HG03558 (cell line): ENCODE results near the gene PMM1.
"Not testable (repeated sequence)": the region's sequence is repeated elsewhere in the genome, so short reads cannot be mapped to it uniquely, and the experiment has no call there.

Source experiments
- ATAC-seq: cut with Tn5 transposase; IDR thresholded peaks from one replicate; pipeline ENCODE4 v1.9.1; 2021; ENCODE audit warnings: moderate number of reproducible peaks; ENCODE audit not compliant: unreplicated experiment; ENCODE audit errors: extremely low read depth

PMM1 gene

DNA sequence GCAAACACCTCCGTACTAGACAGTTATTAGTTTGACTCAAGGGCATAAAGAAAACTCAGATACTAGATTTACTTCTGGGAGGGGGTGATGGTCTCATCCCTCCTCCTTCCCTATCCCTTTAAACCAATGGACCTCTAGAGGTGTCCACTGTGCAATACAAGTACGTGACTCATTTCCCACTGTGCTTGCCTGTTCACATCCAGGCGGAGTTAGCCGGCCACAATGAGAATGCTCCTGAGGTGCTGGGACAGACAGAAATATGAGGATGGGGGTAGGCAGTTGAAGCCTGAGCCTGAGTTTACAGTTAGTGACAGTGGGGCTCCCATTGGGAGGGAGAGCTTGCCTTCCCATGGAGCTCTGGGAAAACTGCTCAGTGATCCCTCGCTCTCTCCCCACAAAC lies 8.4 kb upstream of the PMM1 start:
- ATAC-seq = no peak

- ATAC-seq = no peak
Observed at GRCh38 chr22:41597635-41597953, 8.0 kb upstream of the PMM1 start.

DNA sequence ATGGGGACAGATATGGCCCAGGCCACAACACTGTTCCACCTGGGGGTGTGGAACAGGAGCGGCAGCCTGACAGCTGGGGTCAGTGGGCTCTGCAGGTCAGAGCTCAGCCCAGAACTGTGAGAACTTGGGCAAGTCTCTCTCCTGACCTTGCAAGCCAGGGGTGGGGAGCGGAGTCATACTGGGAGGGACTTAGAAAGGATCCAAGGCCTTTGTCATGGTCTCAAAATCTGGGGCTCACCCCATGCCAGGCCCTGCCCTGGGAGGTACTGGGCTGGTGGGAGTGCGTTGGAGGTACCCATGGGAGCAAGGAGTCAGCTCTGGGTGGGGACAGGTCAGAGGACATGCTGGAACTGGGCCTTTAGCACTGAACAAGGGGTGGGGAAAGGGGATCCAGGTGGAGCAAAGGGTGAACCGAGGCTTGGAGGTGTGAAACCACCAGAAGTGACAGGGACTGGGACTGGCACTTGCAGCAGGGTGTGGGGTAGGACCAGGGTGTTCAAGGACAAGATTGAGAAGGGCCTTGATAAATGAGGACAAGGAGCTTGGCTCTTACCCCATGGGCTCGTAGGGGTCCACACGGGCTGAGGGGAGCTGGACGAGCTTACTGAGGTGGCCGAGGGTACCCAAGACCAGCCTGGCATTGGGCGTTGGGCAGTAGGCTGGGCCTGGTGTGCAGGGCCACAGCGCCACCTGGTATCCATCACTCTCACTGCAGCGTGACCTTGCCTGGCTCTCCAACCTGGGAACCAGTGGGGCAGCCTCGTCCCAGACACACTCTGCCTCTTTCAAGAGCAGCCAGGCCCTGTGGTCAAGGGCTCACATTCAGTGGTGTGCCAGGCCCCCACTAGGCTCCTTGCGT lies 7.4 kb upstream of the PMM1 start:
- ATAC-seq = no peak

GRCh38 chr22:41595703-41596102 lies 6.1 kb upstream of the PMM1 start:
- no peak for ATAC-seq

- ATAC-seq = not testable (repeated sequence)
Observed at GRCh38 chr22:41593336-41593960, 3.8 kb upstream of the PMM1 start.

GRCh38 chr22:41587347-41587723 lies 2.3 kb downstream of the PMM1 start:
- ATAC-seq = no peak

DNA sequence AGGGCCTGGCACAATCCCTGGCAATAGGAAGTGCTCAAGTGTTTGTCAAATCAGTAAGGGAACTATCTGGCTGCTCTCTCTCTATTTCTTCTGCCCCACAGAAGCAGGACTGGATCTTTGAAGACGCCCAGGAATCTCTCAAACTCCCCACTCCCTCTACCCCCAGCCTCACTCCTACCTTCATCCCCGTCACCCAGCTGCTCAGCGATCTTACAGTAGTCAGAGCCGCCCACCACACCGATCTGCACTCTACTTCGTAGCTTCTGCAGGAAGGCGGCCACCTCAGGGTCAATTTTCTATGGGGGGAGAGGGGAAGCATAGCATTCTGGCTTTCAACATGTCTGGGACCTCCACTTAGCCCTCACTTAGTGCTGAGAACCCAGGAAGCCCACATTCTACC lies 3.7 kb downstream of the PMM1 start:
- no peak for ATAC-seq

DNA sequence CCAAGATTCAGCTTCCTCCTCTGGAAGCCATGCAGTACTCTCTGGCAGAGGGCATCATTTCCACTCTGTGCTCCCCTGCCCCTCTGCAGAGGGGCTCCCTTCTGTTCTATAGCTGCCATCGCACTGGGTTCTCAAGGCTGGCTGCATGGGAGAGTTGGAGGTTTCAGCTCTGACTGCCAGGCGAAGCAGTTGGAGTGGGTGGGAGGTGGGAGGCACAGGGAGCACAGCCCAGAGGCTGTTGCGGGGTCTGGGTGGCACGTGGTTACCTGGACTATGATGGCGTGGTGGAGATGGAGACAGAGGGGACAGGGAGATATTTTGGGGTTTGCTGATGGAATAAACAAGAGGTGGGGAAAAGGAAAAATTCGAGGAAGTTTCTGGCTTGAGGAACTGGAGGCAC lies 4.8 kb downstream of the PMM1 start:
- ATAC-seq = no peak

- ATAC-seq = no peak
Observed at GRCh38 chr22:41582694-41583093, 6.9 kb downstream of the PMM1 start.

DNA sequence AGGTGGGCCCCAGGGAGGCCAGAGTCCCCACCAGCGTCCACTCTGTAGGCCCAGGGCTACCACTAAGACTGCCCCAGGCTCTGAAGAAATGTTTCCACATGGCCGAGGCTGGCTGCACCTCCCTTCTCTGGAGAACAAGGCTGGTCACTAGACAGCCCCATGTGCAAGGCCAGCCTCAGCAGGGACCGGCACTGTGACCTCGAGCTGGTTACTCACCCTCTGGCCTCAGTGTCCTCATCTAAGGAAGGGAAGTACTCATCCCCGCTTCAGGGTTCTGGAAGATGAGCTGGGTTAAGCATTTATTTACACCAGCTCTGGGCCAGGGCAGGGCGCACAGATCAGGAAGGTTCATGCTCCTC lies 9.7 kb downstream of the PMM1 start:
- no peak for ATAC-seq

GRCh38 chr22:41579297-41579996 lies 10.2 kb downstream of the PMM1 start:
- no peak for ATAC-seq

- ATAC-seq = no peak
Observed at GRCh38 chr22:41578818-41579217, 10.8 kb downstream of the PMM1 start.

- no peak for ATAC-seq
Observed at GRCh38 chr22:41578114-41578513, 11.5 kb downstream of the PMM1 start.

- no peak for ATAC-seq
Observed at GRCh38 chr22:41576877-41577276, 12.8 kb downstream of the PMM1 start.

- no peak for ATAC-seq
Observed at GRCh38 chr22:41575533-41575932, 14.1 kb downstream of the PMM1 start.

GRCh38 chr22:41574847-41575381 lies 14.7 kb downstream of the PMM1 start:
- ATAC-seq = no peak

GRCh38 chr22:41573677-41574076 lies 16.0 kb downstream of the PMM1 start:
- no peak for ATAC-seq

DNA sequence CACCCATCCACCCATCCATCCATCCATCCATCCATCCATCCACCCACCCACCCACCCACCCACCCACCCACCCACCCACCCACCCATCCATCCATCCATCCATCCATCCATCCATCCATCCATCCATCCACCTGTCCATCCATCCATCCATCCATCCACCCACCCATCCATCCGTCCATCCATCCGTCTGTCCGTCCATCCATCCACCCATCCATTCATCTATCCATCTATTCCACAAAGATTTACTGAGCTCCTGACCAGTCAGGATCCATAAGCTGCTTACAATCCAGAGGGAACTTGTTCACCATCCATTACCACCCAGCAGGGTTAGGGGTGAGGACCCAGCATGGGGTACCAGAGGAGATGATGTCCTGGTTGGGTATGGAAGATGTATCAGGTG lies 17.3 kb downstream of the PMM1 start:
- ATAC-seq = not testable (repeated sequence)

DNA sequence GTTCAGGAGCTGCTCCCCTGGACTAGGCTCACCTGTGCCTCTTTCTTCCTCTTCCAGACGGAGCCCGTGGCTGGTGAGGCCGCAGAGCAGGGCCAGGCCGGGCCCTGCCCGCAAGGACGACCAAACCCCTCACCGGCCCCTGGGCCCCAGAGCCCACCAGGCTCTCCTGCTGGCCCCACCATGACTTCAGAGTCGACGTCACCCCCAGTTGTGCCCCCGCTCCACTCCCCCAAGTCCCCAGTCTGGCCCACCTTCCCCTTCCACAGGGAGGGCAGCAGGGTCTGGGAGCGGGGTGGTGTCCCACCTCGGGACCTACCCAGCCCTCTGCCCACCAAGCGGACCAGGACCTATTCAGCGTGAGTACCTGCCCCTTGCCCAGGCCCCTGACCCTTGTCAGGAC lies 17.9 kb downstream of the PMM1 start:
- ATAC-seq = no peak

- ATAC-seq = no peak
Observed at GRCh38 chr22:41570221-41570620, 19.4 kb downstream of the PMM1 start.

GRCh38 chr22:41568811-41569210 lies 20.8 kb downstream of the PMM1 start:
- no peak for ATAC-seq

DNA sequence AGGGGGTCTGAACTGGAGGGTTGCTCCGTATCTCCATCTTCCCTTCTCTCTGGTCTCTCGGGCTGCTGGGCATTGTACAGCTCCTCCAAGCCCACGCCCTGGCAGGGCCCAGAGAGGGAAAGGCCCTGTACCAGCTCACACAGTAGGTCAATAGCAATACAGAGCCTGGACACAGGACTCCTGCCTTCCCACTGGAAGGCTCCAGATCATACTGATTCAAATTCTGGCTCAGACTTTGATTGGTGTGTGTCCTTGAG lies 22.2 kb downstream of the PMM1 start:
- no peak for ATAC-seq
